Psoas muscle (tissue), 8 donors: ENCODE data around the gene HADH. TPM values are rescaled to one million over a fixed set of nuclear protein-coding genes. Genes with fewer than 3 reads are reported as not detected.
A peak's percentile ranks its signal among the peaks of the same experiment; 100 is the strongest.

Experiments used
- ATAC-seq, 4 donors: fragments of 200-7000 bp; cut with Tn5 transposase; one replicate each; pipeline ENCODE4 v1.9.1; 2020; ENCODE audit warnings: moderate library complexity in 3 of 4, mild to moderate bottlenecking in 2 of 4
- DNase-seq, 2 donors: peaks; one replicate each; pipeline ENCODE4 v3.0.0-alpha.2; 2020
- H3K27ac ChIP-seq: fragments of 200-600 bp; one replicate; pipeline ENCODE4 v1.8.0; 2022
- H3K27me3 ChIP-seq, 3 donors: fragments of 200-600 bp in 1 of 3; one replicate each; pipeline versions ENCODE4 v1.6.1 to v1.8.0; 2013 to 2022; ENCODE audit warnings: low read length in 2 of 3, mild to moderate bottlenecking in 2 of 3, moderate library complexity in 1 of 3; ENCODE audit not compliant: insufficient read depth in 3 of 3
- H3K36me3 ChIP-seq, 2 donors: fragments of 200-600 bp in 1 of 2; one replicate each; pipeline versions ENCODE4 v1.6.1 to v1.8.0; 2013 to 2022; ENCODE audit warnings: low read depth in 1 of 2, mild to moderate bottlenecking in 1 of 2, moderate library complexity in 1 of 2; ENCODE audit not compliant: insufficient read depth in 1 of 2
- H3K4me1 ChIP-seq: fragments of 200-600 bp; one replicate; pipeline ENCODE4 v1.8.0; 2022
- H3K4me3 ChIP-seq: fragments of 200-600 bp; one replicate; pipeline ENCODE4 v1.8.0; 2022; ENCODE audit warnings: mild to moderate bottlenecking
- H3K9me3 ChIP-seq: fragments of 200-600 bp; one replicate; pipeline ENCODE4 v1.8.0; 2022
- CTCF ChIP-seq: fragments of 200-600 bp; IDR thresholded peaks from one replicate; pipeline ENCODE4 v1.8.0; 2022; ENCODE audit warnings: antibody characterized with exemption
- WGBS, 3 donors: extraction: QIAGEN DNeasy Blood & Tissue Kit; methylation state at CpG; one replicate each; pipeline versions ENCODE4 v1.1.6 to v1.1.7; 2013; 5-methylcytosine and 5-hydroxymethylcytosine counted together
- intact Hi-C, 2 donors: fragments of 100-400 bp; cut with DNase I; formaldehyde crosslinking; loops; one replicate each; pipeline versions ENCODE4 v1.11.0 to v1.14.2; 2022
- polyA plus RNA-seq, 3 donors: library from polyadenylated mRNA; stranded (reverse); fragments of 200-250 nt; gene quantifications; one replicate each; pipeline ENCODE4 v1.2.3, GENCODE V29; 2013
- total RNA-seq, 4 donors: library from RNA; stranded (reverse); fragmentation: NEBNext Ultra II Directional in 2 of 4; extraction: Animal tissue kit (Norgen Biotek cat#: 25700) in 2 of 4; gene quantifications; one replicate each; pipeline versions ENCODE4 v1.2.1 to v1.2.4, GENCODE V29; 2021 to 2023
- donor health status: healthy with polysubstance abuse.
- donor health status: DM: no; HTN: no; CAD: no; lungs with moderate emphysema.
- donor health status: Bipolar disorder and iron deficiency.
- donor health status: healthy.
- donor health status: DM: yes; HTN: yes; CAD: no.
- donor health status: DM: no; HTN: no; CAD: no.
- donor health status: DM: no; HTN: no; CAD: no.
- donor health status: DM: yes; HTN: yes; CAD: no.

The HADH gene
- total and polyA plus RNA-seq, 7 donors, result 26.6 to 150 (median 103) TPM

- peak; percentile 21 for TF ChIP-seq CTCF
- ATAC-seq (peak in 1 of 4 donors; percentile 49), DNase-seq (no peak)
- H3K36me3 ChIP-seq, result no peaks in the 10 kb centered on the region
- H3K9me3 ChIP-seq, result no peaks in the 10 kb centered on the region
- no peak overlapping the region for H3K4me3 ChIP-seq
- no peak overlapping the region for H3K27ac ChIP-seq
- H3K27me3 ChIP-seq, result peaks cover 0 to 6% (median 0%) of the 10 kb centered on the region in 3 donors
- intact Hi-C loops, result no loop called here
- no peaks in the 10 kb centered on the region for H3K4me1 ChIP-seq
- WGBS, 3 donors, result 44 to 54% (median 46%) methylated on average over 5 of the region's 5 CpGs
Observed at GRCh38 chr4:108060164-108060563, 70.5 kb downstream of the HADH start.

GRCh38 chr4:108060686-108061321, 71.1 kb downstream of the HADH start:
- no peaks in the 10 kb centered on the region for H3K4me1 ChIP-seq
- H3K4me3 ChIP-seq, result no peak overlapping the region
- H3K27ac ChIP-seq, result no peak overlapping the region
- no peak for TF ChIP-seq CTCF
- 29 to 35% (median 32%) methylated on average over 5 of the region's 5 CpGs for WGBS, 3 donors
- H3K27me3 ChIP-seq, result peaks cover 0 to 6% (median 0%) of the 10 kb centered on the region in 3 donors
- intact Hi-C loops, result no loop called here
- DNase-seq (no peak), ATAC-seq (no peak)
- no peaks in the 10 kb centered on the region for H3K36me3 ChIP-seq
- H3K9me3 ChIP-seq, result no peaks in the 10 kb centered on the region

- intact Hi-C loops, result no loop called here
- Histone ChIP-seq H3K4me1 (no peaks in the 10 kb centered on the region), H3K27me3 (no peaks in the 10 kb centered on the region), H3K9me3 (no peaks in the 10 kb centered on the region), H3K4me3 (no peak overlapping the region), H3K27ac (no peak overlapping the region), H3K36me3 (no peaks in the 10 kb centered on the region)
- no peak for DNase-seq
- ATAC-seq, result no peak
- TF ChIP-seq CTCF, result no peak
Observed at GRCh38 chr4:108068442-108068841, 78.8 kb downstream of the HADH start.

- no peaks in the 10 kb centered on the region for H3K4me1 ChIP-seq
- no peaks in the 10 kb centered on the region for H3K36me3 ChIP-seq
- intact Hi-C loops, result no loop called here
- no peak for TF ChIP-seq CTCF
- no peaks in the 10 kb centered on the region for H3K9me3 ChIP-seq
- H3K4me3 ChIP-seq, result no peak overlapping the region
- 52 to 77% (median 59%) methylated on average over 1 of the region's 1 CpG for WGBS, 3 donors
- DNase-seq, result no peak
- peaks cover 0 to 4% (median 0%) of the 10 kb centered on the region in 3 donors for H3K27me3 ChIP-seq
- no peak for ATAC-seq
- H3K27ac ChIP-seq, result no peak overlapping the region
Observed at GRCh38 chr4:108070775-108071174, 81.1 kb downstream of the HADH start.

GRCh38 chr4:108072300-108072699, 82.6 kb downstream of the HADH start:
- no peaks in the 10 kb centered on the region for H3K9me3 ChIP-seq
- intact Hi-C loops, result no loop called here
- no peak overlapping the region for H3K27ac ChIP-seq
- no peak overlapping the region for H3K4me3 ChIP-seq
- no peak for ATAC-seq
- H3K36me3 ChIP-seq, result no peaks in the 10 kb centered on the region
- no peak for TF ChIP-seq CTCF
- H3K27me3 ChIP-seq, result peaks cover 0 to 4% (median 0%) of the 10 kb centered on the region in 3 donors
- DNase-seq, result no peak
- H3K4me1 ChIP-seq, result no peaks in the 10 kb centered on the region
- 42 to 54% (median 53%) methylated on average over 4 of the region's 4 CpGs for WGBS, 3 donors
